OCI-LY7 (cell line): ENCODE measurements around the gene FXR1. TPM values are rescaled to one million over a fixed set of nuclear protein-coding genes. Genes with fewer than 3 reads are reported as not detected.

Source experiments
- BruUV-seq: library from RNA; stranded (reverse); fragments of 400-500 nt; replicated peaks from 2 replicates; lab custom pipeline; 2021; lab: Mats Ljungman, UMichigan
- CTCF ChIA-PET: fragments of 300-600 bp; sonication (Branson Sonifier 250); formaldehyde crosslinking; loops from one replicate; lab custom pipeline; 2022; ENCODE audit warnings: antibody characterized with exemption; ENCODE audit not compliant: unreplicated experiment; lab: Charles Lee
- POLR2A ChIA-PET: fragments of 300-600 bp; sonication (Branson Sonifier 250); formaldehyde crosslinking; loops from one replicate; lab custom pipeline; 2022; ENCODE audit warnings: antibody characterized with exemption; lab: Charles Lee
- DNase-seq: peaks from one replicate; pipeline ENCODE4 v3.0.0-alpha.2; 2015; ENCODE audit warnings: low spot score
- H2AFZ ChIP-seq: fragments of 200-600 bp; sonication (generic), shearing (Covaris generic); 2 replicates; pipeline ENCODE4 v1.6.1; 2014; ENCODE audit warnings: mild to moderate bottlenecking, antibody characterized with exemption, low read length, moderate library complexity
- H3K27ac ChIP-seq: fragments of 200-600 bp; sonication (generic); 2 replicates; pipeline ENCODE4 v1.5.1; 2014; ENCODE audit warnings: mixed run types, low read depth, mild to moderate bottlenecking, moderate library complexity, low read length, inconsistent platforms; ENCODE audit not compliant: poor library complexity, severe bottlenecking
- H3K36me3 ChIP-seq: fragments of 200-600 bp; sonication (generic); 2 replicates; pipeline ENCODE4 v1.6.1; 2014; ENCODE audit warnings: mild to moderate bottlenecking, antibody characterized with exemption, low read length, moderate library complexity, mixed read lengths; ENCODE audit not compliant: insufficient read depth
- H3K4me1 ChIP-seq: fragments of 200-600 bp; sonication (generic); 2 replicates; pipeline ENCODE4 v1.5.1; 2014; ENCODE audit warnings: mild to moderate bottlenecking, low read length; ENCODE audit not compliant: insufficient read depth, poor library complexity, severe bottlenecking
- H3K4me2 ChIP-seq: fragments of 200-600 bp; sonication (generic); 2 replicates; pipeline ENCODE4 v1.6.1; 2014; ENCODE audit warnings: mild to moderate bottlenecking, low read length
- H3K4me3 ChIP-seq: fragments of 200-600 bp; sonication (generic); 2 replicates; pipeline ENCODE4 v1.5.1; 2014; ENCODE audit warnings: mild to moderate bottlenecking, low read depth, low read length; ENCODE audit not compliant: poor library complexity, severe bottlenecking
- H3K79me2 ChIP-seq: fragments of 200-600 bp; sonication (generic); 2 replicates; pipeline ENCODE4 v1.6.1; 2016; ENCODE audit warnings: low read depth, mild to moderate bottlenecking, low read length, moderate library complexity, mixed read lengths; ENCODE audit not compliant: insufficient read depth
- H3K9me2 ChIP-seq: fragments of 200-600 bp; sonication (generic); 2 replicates; pipeline ENCODE4 v1.6.1; 2016; ENCODE audit warnings: mild to moderate bottlenecking, low read length, mixed read lengths; ENCODE audit not compliant: insufficient read depth
- H3K9me3 ChIP-seq: fragments of 200-600 bp; sonication (generic); 2 replicates; pipeline ENCODE4 v1.6.1; 2014; ENCODE audit warnings: mild to moderate bottlenecking, mixed run types, low read length, mixed read lengths
- H4K20me1 ChIP-seq: fragments of 200-600 bp; sonication (generic); 2 replicates; pipeline ENCODE4 v1.6.1; 2014; ENCODE audit warnings: mild to moderate bottlenecking, antibody characterized with exemption, low read length, moderate library complexity, mixed read lengths; ENCODE audit not compliant: insufficient read depth
- EZH2phosphoT487 ChIP-seq: fragments of 200-600 bp; sonication (generic); IDR thresholded peaks from 2 replicates; pipeline ENCODE4 v1.6.1; 2018; ENCODE audit warnings: low read depth, borderline replicate concordance, mild to moderate bottlenecking, mixed run types, antibody characterized with exemption, low read length, moderate library complexity, mixed read lengths
- intact Hi-C: fragments of 100-400 bp; cut with micrococcal nuclease; formaldehyde crosslinking; loops from one replicate; pipeline ENCODE4 v1.10.0; 2022; ENCODE audit not compliant: unreplicated experiment
- total RNA-seq, 2 experiments: library from RNA; depleted of rRNA in 1 of 2; stranded (reverse); fragments of >200 nt in 1 of 2; shearing (Covaris generic) in 1 of 2; gene quantifications; 2 replicates each; pipeline ENCODE4 v1.2.3, GENCODE V29; 2014 to 2022
- TF ChIP-seq, protein P1 (sequence below): fragments of 200-600 bp; sonication (generic); conservative IDR thresholded peaks from 2 replicates; pipeline ENCODE4 v1.5.1; 2014; ENCODE audit warnings: mild to moderate bottlenecking, antibody characterized with exemption, low read length, moderate library complexity, mixed read lengths

The FXR1 gene
- total RNA-seq, 2 experiments from 2014 or later: 90.6 to 161 TPM

DNA sequence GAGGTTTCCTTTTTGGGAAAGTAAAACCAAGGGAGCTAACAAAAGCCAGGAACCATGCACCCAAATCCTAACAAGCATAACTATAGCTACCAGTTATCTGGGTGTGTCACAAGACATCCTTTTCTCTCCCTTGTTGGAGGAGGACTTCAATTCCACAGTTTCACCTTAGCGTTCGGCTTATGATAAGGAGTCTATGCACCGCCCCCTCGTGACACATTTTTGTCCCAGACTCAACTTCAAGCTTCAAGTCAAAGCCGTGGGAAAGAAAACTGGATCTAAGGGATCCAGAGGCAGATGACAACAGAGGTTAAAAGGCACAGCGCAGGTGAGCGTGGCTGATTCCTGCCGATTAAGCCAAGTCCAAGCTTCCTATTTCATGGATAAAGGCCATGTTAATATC, 13.9 kb upstream of the FXR1 start:
- ChIA-PET POLR2A (interaction anchor here (0.6 to 1.2 kb wide), 2 partner anchors 11 to 86 kb away, joined by 4 to 5 read pairs; no protein-coding TSS in a partner anchor), CTCF (no interaction called here)
- TF ChIP-seq, protein P1, sequence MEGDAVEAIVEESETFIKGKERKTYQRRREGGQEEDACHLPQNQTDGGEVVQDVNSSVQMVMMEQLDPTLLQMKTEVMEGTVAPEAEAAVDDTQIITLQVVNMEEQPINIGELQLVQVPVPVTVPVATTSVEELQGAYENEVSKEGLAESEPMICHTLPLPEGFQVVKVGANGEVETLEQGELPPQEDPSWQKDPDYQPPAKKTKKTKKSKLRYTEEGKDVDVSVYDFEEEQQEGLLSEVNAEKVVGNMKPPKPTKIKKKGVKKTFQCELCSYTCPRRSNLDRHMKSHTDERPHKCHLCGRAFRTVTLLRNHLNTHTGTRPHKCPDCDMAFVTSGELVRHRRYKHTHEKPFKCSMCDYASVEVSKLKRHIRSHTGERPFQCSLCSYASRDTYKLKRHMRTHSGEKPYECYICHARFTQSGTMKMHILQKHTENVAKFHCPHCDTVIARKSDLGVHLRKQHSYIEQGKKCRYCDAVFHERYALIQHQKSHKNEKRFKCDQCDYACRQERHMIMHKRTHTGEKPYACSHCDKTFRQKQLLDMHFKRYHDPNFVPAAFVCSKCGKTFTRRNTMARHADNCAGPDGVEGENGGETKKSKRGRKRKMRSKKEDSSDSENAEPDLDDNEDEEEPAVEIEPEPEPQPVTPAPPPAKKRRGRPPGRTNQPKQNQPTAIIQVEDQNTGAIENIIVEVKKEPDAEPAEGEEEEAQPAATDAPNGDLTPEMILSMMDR: no peak
- TF ChIP-seq EZH2phosphoT487: no peak
- H3K79me2 ChIP-seq: no peaks in the 10 kb centered on the region
- no peaks in the 10 kb centered on the region; the same call in 1 of the 2 replicates for H3K9me2 ChIP-seq
- H3K27ac ChIP-seq: no peak overlapping the region
- H3K4me1 ChIP-seq: no peaks in the 10 kb centered on the region
- no peaks in the 10 kb centered on the region for H4K20me1 ChIP-seq
- DNase-seq: no peak
- no peaks in the 10 kb centered on the region for H3K36me3 ChIP-seq
- no peak overlapping the region for H3K4me3 ChIP-seq
- no peak overlapping the region for H3K4me2 ChIP-seq
- intact Hi-C loops: no loop called here
- BruUV-seq: no TSS peak
- H3K9me3 ChIP-seq: no peaks in the 10 kb centered on the region
- no peak overlapping the region for H2AFZ ChIP-seq

DNA sequence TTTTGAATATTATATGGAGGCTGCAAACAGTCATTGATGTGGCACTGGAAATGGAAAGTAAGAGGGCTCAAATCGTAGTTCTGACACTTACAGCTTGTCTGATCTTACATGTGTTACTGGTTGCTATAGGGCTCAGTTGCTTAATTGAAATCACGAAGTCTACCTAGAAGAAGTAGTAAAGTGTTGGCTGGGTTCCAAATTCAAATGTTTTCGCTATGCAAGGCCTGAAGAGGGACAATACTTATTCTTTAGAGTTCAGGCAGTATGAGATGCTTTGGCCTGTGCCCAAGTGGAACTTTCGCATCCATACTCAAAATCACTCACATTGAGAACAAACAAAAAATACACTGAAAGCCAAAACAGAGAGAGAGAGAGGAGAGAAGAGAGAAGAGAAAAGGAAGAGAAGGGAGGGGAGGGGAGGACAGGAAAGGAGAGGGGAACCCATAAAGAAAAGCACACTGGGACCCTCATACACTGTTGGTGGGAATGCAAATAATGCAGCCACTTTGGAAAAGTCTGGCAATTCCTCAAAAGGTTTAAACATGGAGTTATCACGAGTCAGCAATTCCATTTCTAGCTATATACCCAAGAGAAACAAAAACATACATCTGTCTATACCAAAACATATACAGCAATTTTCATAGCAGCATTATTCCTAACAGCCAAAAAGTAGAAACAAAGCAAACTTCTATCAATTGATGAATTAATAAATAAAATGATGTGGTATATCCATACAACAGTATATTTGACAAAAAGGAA, 2.9 kb upstream of the FXR1 start:
- intact Hi-C loops: loop anchor here (10.0 kb wide), 2 partner anchors 575 to 1885 kb away; partner anchors contain the start of gene ATP11B

More for the DNA sequence above, 2.9 kb upstream of the FXR1 start:
- no peak for TF ChIP-seq EZH2phosphoT487
- TF ChIP-seq, protein P1: no peak
- Histone ChIP-seq H3K4me1 (peaks cover 12% of the 10 kb centered on the region), H2AFZ (no peak overlapping the region), H4K20me1 (peaks cover 16% of the 10 kb centered on the region), H3K27ac (no peak overlapping the region), H3K9me2 (no peaks in the 10 kb centered on the region), H3K9me3 (0 out of 2 replicates have a peak, but pooled peaks cover 6% of the 10 kb centered on the region), H3K4me3 (no peak overlapping the region), H3K36me3 (peaks cover 8% of the 10 kb centered on the region), H3K4me2 (no peak overlapping the region), H3K79me2 (peaks cover 26% of the 10 kb centered on the region)
- BruUV-seq: no TSS peak
- no peak for DNase-seq
- ChIA-PET CTCF (no interaction called here), POLR2A (interaction anchor here (0.7 to 1.5 kb wide), 3 partner anchors 81 to 1085 kb away, joined by 4 to 6 read pairs (median 4); no protein-coding TSS in a partner anchor)
